ENCODE measurements around the gene CAMKK2. TPM values are rescaled to one million over a fixed set of nuclear protein-coding genes. Genes with fewer than 3 reads are reported as not detected.

Gene CAMKK2
- total and polyA plus RNA-seq, 2 of the 4 experiments (the other 2 are of a cell fraction) = 15.2 to 24.7 TPM

DNA sequence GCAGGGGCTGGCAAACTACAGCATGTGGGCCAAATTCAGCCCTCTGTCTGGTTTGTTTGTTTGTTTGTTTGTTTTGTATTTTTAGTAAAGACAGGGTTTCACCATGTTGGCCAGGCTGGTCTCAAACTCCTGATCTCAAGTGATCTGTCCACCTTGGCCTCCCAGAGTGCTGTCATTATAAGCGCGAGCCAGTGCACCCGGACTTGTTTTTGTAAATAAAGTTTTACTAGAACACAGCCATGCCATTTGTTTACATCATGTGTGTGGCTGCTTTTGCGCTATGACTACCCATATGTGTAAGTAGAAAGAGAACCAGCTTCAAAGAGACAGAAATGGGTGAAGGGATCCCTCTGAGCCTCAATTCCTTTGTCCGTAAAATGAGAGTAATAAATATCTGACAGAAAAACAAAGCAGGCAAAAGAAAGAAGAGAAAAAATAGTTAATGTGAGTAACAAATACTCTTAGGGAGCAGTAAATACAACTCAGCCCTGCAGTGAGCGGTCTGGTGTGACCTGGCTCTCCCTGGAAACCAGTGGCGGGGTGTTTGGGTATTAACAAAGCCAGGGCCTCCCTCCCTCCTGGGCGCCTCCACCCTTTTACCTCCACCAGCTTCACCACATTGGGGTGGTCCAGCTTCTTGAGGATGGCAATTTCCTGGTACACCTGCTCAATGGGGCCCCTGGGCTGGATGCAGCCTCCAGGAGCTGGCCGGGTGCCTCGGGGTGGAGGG is 33.1 kb downstream of the CAMKK2 start:
- H3K56ac ChIP-seq (ENCODE audit: extremely low read depth, insufficient read depth, low read length) = no peak overlapping the region
- H3K9ac ChIP-seq (ENCODE audit: low read depth, low read length) = no peak overlapping the region
- CTCF ChIA-PET = no interaction called here
- H3K18ac ChIP-seq (ENCODE audit: low read depth, low read length) = no peak overlapping the region
- no peak overlapping the region for H2AFZ ChIP-seq (replicated peaks; ENCODE audit: low read length, poor library complexity)
- WGBS, 2 experiments (ENCODE audit: extremely low coverage in 2 of 2, insufficient read length in 1 of 2) = 93% methylated on average over 2 of the region's 10 CpGs; no CpG with 5 or more reads in 1 of the 2 experiments
- no peak overlapping the region for H3K27ac ChIP-seq (ENCODE audit: insufficient read depth, low read length)
- no peaks in the 10 kb centered on the region for H4K20me1 ChIP-seq (ENCODE audit: insufficient read depth, low read length)
- intact Hi-C loops (cut with micrococcal nuclease) = no loop called here
- H4K5ac ChIP-seq (ENCODE audit: low read depth, low read length) = no peak overlapping the region
- H2AK5ac ChIP-seq (ENCODE audit: low read depth, low read length) = no peak overlapping the region
- H2BK5ac ChIP-seq (ENCODE audit: low read depth, low read length, poor library complexity, severe bottlenecking) = no peak overlapping the region
- no peak overlapping the region for H3K23ac ChIP-seq (ENCODE audit: low read depth, low read length)
- dilution Hi-C loops (cut with HindIII; ENCODE audit: low sequenced_read_pairs, unreplicated experiment) = no loop called here
- no peak overlapping the region for H3K4ac ChIP-seq (ENCODE audit: low read depth, low read length)
- H4K8ac ChIP-seq (ENCODE audit: low read depth in 2 of 2, low read length in 2 of 2) = no peak overlapping the region
- H3K4me1 ChIP-seq (ENCODE audit: control insufficient read depth, insufficient read depth, low read length) = no peaks in the 10 kb centered on the region
- POLR2A ChIA-PET (ENCODE audit: unreplicated experiment) = no interaction called here
- BruUV-seq (replicated peaks) = no TSS peak
- H3K27me3 ChIP-seq (ENCODE audit: control insufficient read depth, insufficient read depth, low read length) = no peaks in the 10 kb centered on the region
- no peak for DNase-seq
- H3K79me1 ChIP-seq (ENCODE audit: low read depth in 1 of 2, low read length in 2 of 2) = no peaks in the 10 kb centered on the region
- no peak overlapping the region for H3K4me2 ChIP-seq (ENCODE audit: low read depth, low read length)
- no peak overlapping the region for H4K91ac ChIP-seq (ENCODE audit: insufficient read depth, low read depth, low read length)
- no peak overlapping the region for H2AK9ac ChIP-seq (replicated peaks; ENCODE audit: low read depth, low read length, poor library complexity)
- H3K9me3 ChIP-seq (ENCODE audit: control insufficient read depth, insufficient read depth, low read length) = no peaks in the 10 kb centered on the region
- peaks cover 45% of the 10 kb centered on the region for H3K36me3 ChIP-seq (ENCODE audit: control insufficient read depth, insufficient read depth, low read length)
- H2BK120ac ChIP-seq (ENCODE audit: low read depth, low read length) = no peak overlapping the region
- no peak for ATAC-seq (ENCODE audit: low read depth)
- H2BK15ac ChIP-seq (ENCODE audit: low read depth, low read length) = no peak overlapping the region
- H3K14ac ChIP-seq (replicated peaks; ENCODE audit: low read depth, low read length) = no peak overlapping the region
- in situ Hi-C loops (cut with MboI; ENCODE audit: low sequenced_read_pairs) = no loop called here
- no peaks in the 10 kb centered on the region for H3K9me1 ChIP-seq (ENCODE audit: insufficient read depth, low read length)
- no peak for TF ChIP-seq NFE2L2 (IDR thresholded peaks at IDR 0.05; ENCODE audit: low read depth, low read length)
- TF ChIP-seq CHD1 (IDR thresholded peaks at IDR 0.05; ENCODE audit: low read depth, low read length) = no peak
- TF ChIP-seq, protein P1, sequence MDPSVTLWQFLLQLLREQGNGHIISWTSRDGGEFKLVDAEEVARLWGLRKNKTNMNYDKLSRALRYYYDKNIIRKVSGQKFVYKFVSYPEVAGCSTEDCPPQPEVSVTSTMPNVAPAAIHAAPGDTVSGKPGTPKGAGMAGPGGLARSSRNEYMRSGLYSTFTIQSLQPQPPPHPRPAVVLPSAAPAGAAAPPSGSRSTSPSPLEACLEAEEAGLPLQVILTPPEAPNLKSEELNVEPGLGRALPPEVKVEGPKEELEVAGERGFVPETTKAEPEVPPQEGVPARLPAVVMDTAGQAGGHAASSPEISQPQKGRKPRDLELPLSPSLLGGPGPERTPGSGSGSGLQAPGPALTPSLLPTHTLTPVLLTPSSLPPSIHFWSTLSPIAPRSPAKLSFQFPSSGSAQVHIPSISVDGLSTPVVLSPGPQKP (IDR thresholded peaks at IDR 0.05; ENCODE audit: borderline replicate concordance, low read depth, low read length) = no peak
- TF ChIP-seq, protein P2, sequence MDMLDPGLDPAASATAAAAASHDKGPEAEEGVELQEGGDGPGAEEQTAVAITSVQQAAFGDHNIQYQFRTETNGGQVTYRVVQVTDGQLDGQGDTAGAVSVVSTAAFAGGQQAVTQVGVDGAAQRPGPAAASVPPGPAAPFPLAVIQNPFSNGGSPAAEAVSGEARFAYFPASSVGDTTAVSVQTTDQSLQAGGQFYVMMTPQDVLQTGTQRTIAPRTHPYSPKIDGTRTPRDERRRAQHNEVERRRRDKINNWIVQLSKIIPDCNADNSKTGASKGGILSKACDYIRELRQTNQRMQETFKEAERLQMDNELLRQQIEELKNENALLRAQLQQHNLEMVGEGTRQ (IDR thresholded peaks at IDR 0.05; ENCODE audit: low read depth, low read length) = no peak
- TF ChIP-seq CEBPB (IDR thresholded peaks at IDR 0.05; ENCODE audit: low read depth, low read length) = no peak
- no peak for TF ChIP-seq MAZ (IDR thresholded peaks at IDR 0.05; ENCODE audit: borderline replicate concordance, low read depth, low read length)
- no peak for TF ChIP-seq RCOR1 (IDR thresholded peaks at IDR 0.05; ENCODE audit: insufficient replicate concordance, low read length)
- no peak for TF ChIP-seq RFX5 (IDR thresholded peaks at IDR 0.05; ENCODE audit: low read depth, low read length)
- no peak for TF ChIP-seq MAFK (IDR thresholded peaks at IDR 0.05; ENCODE audit: low read depth, low read length)
- no peak for TF ChIP-seq FOS (IDR thresholded peaks at IDR 0.05; ENCODE audit: low read depth, low read length)
- no peak for TF ChIP-seq MXI1 (IDR thresholded peaks at IDR 0.05; ENCODE audit: borderline replicate concordance, low read depth, low read length)
- TF ChIP-seq, protein P3, sequence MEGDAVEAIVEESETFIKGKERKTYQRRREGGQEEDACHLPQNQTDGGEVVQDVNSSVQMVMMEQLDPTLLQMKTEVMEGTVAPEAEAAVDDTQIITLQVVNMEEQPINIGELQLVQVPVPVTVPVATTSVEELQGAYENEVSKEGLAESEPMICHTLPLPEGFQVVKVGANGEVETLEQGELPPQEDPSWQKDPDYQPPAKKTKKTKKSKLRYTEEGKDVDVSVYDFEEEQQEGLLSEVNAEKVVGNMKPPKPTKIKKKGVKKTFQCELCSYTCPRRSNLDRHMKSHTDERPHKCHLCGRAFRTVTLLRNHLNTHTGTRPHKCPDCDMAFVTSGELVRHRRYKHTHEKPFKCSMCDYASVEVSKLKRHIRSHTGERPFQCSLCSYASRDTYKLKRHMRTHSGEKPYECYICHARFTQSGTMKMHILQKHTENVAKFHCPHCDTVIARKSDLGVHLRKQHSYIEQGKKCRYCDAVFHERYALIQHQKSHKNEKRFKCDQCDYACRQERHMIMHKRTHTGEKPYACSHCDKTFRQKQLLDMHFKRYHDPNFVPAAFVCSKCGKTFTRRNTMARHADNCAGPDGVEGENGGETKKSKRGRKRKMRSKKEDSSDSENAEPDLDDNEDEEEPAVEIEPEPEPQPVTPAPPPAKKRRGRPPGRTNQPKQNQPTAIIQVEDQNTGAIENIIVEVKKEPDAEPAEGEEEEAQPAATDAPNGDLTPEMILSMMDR (conservative IDR thresholded peaks at IDR 0.05; ENCODE audit: low read depth, low read length) = no peak
- no peak for TF ChIP-seq SMC3 (IDR thresholded peaks at IDR 0.05; ENCODE audit: low read depth, low read length)
- TF ChIP-seq POLR2A (IDR thresholded peaks at IDR 0.05; ENCODE audit: low read depth, low read length) = no peak
- no peak for TF ChIP-seq BHLHE40 (IDR thresholded peaks at IDR 0.05; ENCODE audit: low read depth, low read length)
- no peak for TF ChIP-seq RAD21 (IDR thresholded peaks at IDR 0.05; ENCODE audit: low read length)
- H3K4me3 ChIP-seq (ENCODE audit: insufficient read depth, low read depth, low read length) = no peak overlapping the region
- H2BK20ac ChIP-seq (ENCODE audit: low read depth, low read length) = no peak overlapping the region
